Glutamatergic neuron (in vitro differentiated cells): ENCODE results near the gene STMN3. TPM values are rescaled to one million over a fixed set of nuclear protein-coding genes. Genes with fewer than 3 reads are reported as not detected.
"Not testable (repeated sequence)": the region's sequence is repeated elsewhere in the genome, so short reads cannot be mapped to it uniquely, and the experiment has no call there.

Experiments used
- DNase-seq: peaks from one replicate; pipeline ENCODE4 v3.0.0; 2022
- H3K27ac Mint-ChIP-seq: one replicate; pipeline ENCODE4 v1.8.0; 2020; ENCODE audit warnings: mild to moderate bottlenecking, mixed read lengths, inconsistent platforms; ENCODE audit not compliant: unreplicated experiment
- H3K27me3 Mint-ChIP-seq: one replicate; pipeline ENCODE4 v1.8.0; 2020; ENCODE audit warnings: mild to moderate bottlenecking, moderate library complexity, mixed read lengths, inconsistent platforms; ENCODE audit not compliant: unreplicated experiment
- H3K36me3 Mint-ChIP-seq: one replicate; pipeline ENCODE4 v1.8.0; 2020; ENCODE audit warnings: mild to moderate bottlenecking, mixed read lengths, inconsistent platforms; ENCODE audit not compliant: unreplicated experiment
- H3K4me1 Mint-ChIP-seq: one replicate; pipeline ENCODE4 v1.8.0; 2020; ENCODE audit warnings: mild to moderate bottlenecking, low read depth, mixed read lengths, inconsistent platforms; ENCODE audit not compliant: unreplicated experiment
- H3K4me3 Mint-ChIP-seq: one replicate; pipeline ENCODE4 v1.8.0; 2020; ENCODE audit warnings: mild to moderate bottlenecking, mixed read lengths, inconsistent platforms; ENCODE audit not compliant: unreplicated experiment
- H3K9me3 Mint-ChIP-seq: one replicate; pipeline ENCODE4 v1.8.0; 2020; ENCODE audit warnings: mild to moderate bottlenecking, moderate library complexity, mixed read lengths, inconsistent platforms; ENCODE audit not compliant: unreplicated experiment
- CTCF ChIP-seq: fragments of 200-600 bp; sonication (generic); IDR thresholded peaks from one replicate; pipeline ENCODE4 v1.5.0; 2021; ENCODE audit not compliant: partially characterized antibody, unreplicated experiment
- total RNA-seq: library from RNA; stranded (reverse); fragmentation: NEBNext Ultra II Directional; extraction: Animal tissue kit (Norgen Biotek cat#: 25700); gene quantifications from one replicate; pipeline ENCODE4 v1.2.1, GENCODE V29; 2021; ENCODE audit not compliant: unreplicated experiment

Gene STMN3
- total RNA-seq, 1 donor from 2014 or later = 459 TPM

GRCh38 chr20:63612276-63612931, 40.8 kb downstream of the STMN3 start:
- peak overlapping the region; percentile 25 for H3K4me3 Mint-ChIP-seq
- H3K9me3 Mint-ChIP-seq = peaks cover 8% of the 10 kb centered on the region
- peaks cover 2% of the 10 kb centered on the region for H3K27me3 Mint-ChIP-seq
- H3K36me3 Mint-ChIP-seq = peaks cover 7% of the 10 kb centered on the region
- no peak for TF ChIP-seq CTCF
- H3K4me1 Mint-ChIP-seq = no peaks in the 10 kb centered on the region
- peak; percentile 8 for DNase-seq
- no peak overlapping the region for H3K27ac Mint-ChIP-seq

- H3K4me3 Mint-ChIP-seq = no peak overlapping the region
- peaks cover 7% of the 10 kb centered on the region for H3K36me3 Mint-ChIP-seq
- no peak for TF ChIP-seq CTCF
- H3K27me3 Mint-ChIP-seq = peaks cover 2% of the 10 kb centered on the region
- H3K27ac Mint-ChIP-seq = no peak overlapping the region
- peaks cover 8% of the 10 kb centered on the region for H3K9me3 Mint-ChIP-seq
- DNase-seq = peak; percentile 2
- H3K4me1 Mint-ChIP-seq = no peaks in the 10 kb centered on the region
Measured at GRCh38 chr20:63611646-63612045, 41.6 kb downstream of the STMN3 start.

GRCh38 chr20:63610581-63611435, 42.4 kb downstream of the STMN3 start:
- Mint-ChIP-seq H3K4me3 (no peak overlapping the region), H3K27ac (no peak overlapping the region), H3K4me1 (no peaks in the 10 kb centered on the region), H3K36me3 (peaks cover 7% of the 10 kb centered on the region), H3K27me3 (no peaks in the 10 kb centered on the region), H3K9me3 (peaks cover 8% of the 10 kb centered on the region)
- no peak for DNase-seq
- no peak for TF ChIP-seq CTCF

- Mint-ChIP-seq H3K4me3 (no peak overlapping the region), H3K9me3 (peaks cover 2% of the 10 kb centered on the region), H3K36me3 (no peaks in the 10 kb centered on the region), H3K27me3 (peaks cover 2% of the 10 kb centered on the region), H3K27ac (no peak overlapping the region), H3K4me1 (no peaks in the 10 kb centered on the region)
- TF ChIP-seq CTCF = no peak
- DNase-seq = no peak
Measured at GRCh38 chr20:63606686-63607085, 46.5 kb downstream of the STMN3 start.

- Mint-ChIP-seq H3K27me3 (peaks cover 2% of the 10 kb centered on the region), H3K4me3 (no peak overlapping the region), H3K36me3 (peaks cover 6% of the 10 kb centered on the region), H3K9me3 (peaks cover 2% of the 10 kb centered on the region), H3K4me1 (no peaks in the 10 kb centered on the region), H3K27ac (no peak overlapping the region)
- no peak for TF ChIP-seq CTCF
- DNase-seq = no peak
Measured at GRCh38 chr20:63602321-63602720, 50.9 kb downstream of the STMN3 start.

GRCh38 chr20:63601679-63602078, 51.5 kb downstream of the STMN3 start:
- not testable (repeated sequence) for H3K36me3 Mint-ChIP-seq, H3K4me1 Mint-ChIP-seq

More at GRCh38 chr20:63601679-63602078, 51.5 kb downstream of the STMN3 start:
- H3K27me3 Mint-ChIP-seq, H3K27ac Mint-ChIP-seq, DNase-seq, H3K4me3 Mint-ChIP-seq, H3K9me3 Mint-ChIP-seq: not testable (repeated sequence)
